ENCODE results near the gene FNDC1. TPM values are rescaled to one million over a fixed set of nuclear protein-coding genes. Genes with fewer than 3 reads are reported as not detected.

The FNDC1 gene
- polyA plus RNA-seq, 1 experiment = 0.01 TPM

DNA sequence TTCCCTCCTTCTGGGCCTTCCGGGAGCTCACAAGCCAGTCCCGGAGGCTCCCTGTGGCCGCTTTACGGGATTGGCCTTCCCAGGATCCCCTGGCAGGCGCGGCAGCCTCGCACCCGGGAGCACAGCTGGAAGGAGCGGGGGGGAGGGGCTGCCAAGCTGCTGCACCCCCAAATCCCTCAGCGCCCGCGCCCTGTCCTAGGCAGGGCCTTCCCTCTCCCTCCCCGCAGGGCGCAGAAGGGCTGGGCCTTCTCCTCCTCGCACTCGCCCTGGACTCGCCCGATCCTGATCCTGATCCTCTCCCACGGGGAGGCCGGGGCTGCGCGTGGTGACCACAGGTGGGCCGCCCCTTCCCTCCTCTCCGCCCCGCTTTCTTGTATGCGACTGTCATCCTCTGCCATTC, 146.4 kb downstream of the FNDC1 start:
- CTCF ChIA-PET = no interaction called here
- Histone ChIP-seq H3K27ac (ENCODE audit: low read depth, low read length) (no peak overlapping the region), H3K9me3 (ENCODE audit: control insufficient read depth, insufficient read depth, low read length) (peaks cover 7% of the 10 kb centered on the region; the same call in 1 of the 2 replicates), H3K27me3 (ENCODE audit: control insufficient read depth, insufficient read depth, low read length) (no peaks in the 10 kb centered on the region), H3K4me3 (ENCODE audit: low read depth, low read length) (no peak overlapping the region)
- POLR2A ChIA-PET = no interaction called here
- no peak for DNase-seq (ENCODE audit: low read depth, low spot score)
- TF ChIP-seq, protein P1, sequence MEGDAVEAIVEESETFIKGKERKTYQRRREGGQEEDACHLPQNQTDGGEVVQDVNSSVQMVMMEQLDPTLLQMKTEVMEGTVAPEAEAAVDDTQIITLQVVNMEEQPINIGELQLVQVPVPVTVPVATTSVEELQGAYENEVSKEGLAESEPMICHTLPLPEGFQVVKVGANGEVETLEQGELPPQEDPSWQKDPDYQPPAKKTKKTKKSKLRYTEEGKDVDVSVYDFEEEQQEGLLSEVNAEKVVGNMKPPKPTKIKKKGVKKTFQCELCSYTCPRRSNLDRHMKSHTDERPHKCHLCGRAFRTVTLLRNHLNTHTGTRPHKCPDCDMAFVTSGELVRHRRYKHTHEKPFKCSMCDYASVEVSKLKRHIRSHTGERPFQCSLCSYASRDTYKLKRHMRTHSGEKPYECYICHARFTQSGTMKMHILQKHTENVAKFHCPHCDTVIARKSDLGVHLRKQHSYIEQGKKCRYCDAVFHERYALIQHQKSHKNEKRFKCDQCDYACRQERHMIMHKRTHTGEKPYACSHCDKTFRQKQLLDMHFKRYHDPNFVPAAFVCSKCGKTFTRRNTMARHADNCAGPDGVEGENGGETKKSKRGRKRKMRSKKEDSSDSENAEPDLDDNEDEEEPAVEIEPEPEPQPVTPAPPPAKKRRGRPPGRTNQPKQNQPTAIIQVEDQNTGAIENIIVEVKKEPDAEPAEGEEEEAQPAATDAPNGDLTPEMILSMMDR (IDR thresholded peaks at IDR 0.05; ENCODE audit: low read depth, low read length) = no peak

- H3K9me3 ChIP-seq (ENCODE audit: control insufficient read depth, insufficient read depth, low read length) = peaks cover 7% of the 10 kb centered on the region; the same call in 1 of the 2 replicates
- no peak for DNase-seq (ENCODE audit: low read depth, low spot score)
- no peak overlapping the region for H3K4me3 ChIP-seq (ENCODE audit: low read depth, low read length)
- no peak overlapping the region for H3K27ac ChIP-seq (ENCODE audit: low read depth, low read length)
- ChIA-PET CTCF (no interaction called here), POLR2A (no interaction called here)
- TF ChIP-seq, protein P1 (IDR thresholded peaks at IDR 0.05; ENCODE audit: low read depth, low read length) = no peak
- no peaks in the 10 kb centered on the region for H3K27me3 ChIP-seq (ENCODE audit: control insufficient read depth, insufficient read depth, low read length)
Observed at GRCh38 chr6:159317430-159317829, 148.2 kb downstream of the FNDC1 start.

GRCh38 chr6:159321267-159321666, 152.1 kb downstream of the FNDC1 start:
- Histone ChIP-seq H3K27ac (ENCODE audit: low read depth, low read length) (no peak overlapping the region), H3K9me3 (ENCODE audit: control insufficient read depth, insufficient read depth, low read length) (no peaks in the 10 kb centered on the region), H3K27me3 (ENCODE audit: control insufficient read depth, insufficient read depth, low read length) (no peaks in the 10 kb centered on the region), H3K4me3 (ENCODE audit: low read depth, low read length) (no peak overlapping the region)
- POLR2A ChIA-PET = no interaction called here
- TF ChIP-seq, protein P1 (IDR thresholded peaks at IDR 0.05; ENCODE audit: low read depth, low read length) = no peak
- CTCF ChIA-PET = interaction anchor here (1.6 kb wide), 1 partner anchor 334 kb away, joined by 3 read pairs; no protein-coding TSS in a partner anchor
- DNase-seq (ENCODE audit: low read depth, low spot score) = no peak

Other genes with a start within 250 kb of the FNDC1 start
- gene RSPH3, start 169.2 kb upstream of the FNDC1 start, polyA plus RNA-seq (2011; rRNA removed) = 1.6 and 2.0 TPM in 2 replicates
- not detected in 2 replicates for gene TAGAP, start 124.4 kb upstream of the FNDC1 start, polyA plus RNA-seq (2011; rRNA removed)

Measured in AG04450 (cell line).